GM12875 (cell line): Measurements from ENCODE around the gene METTL14.
A peak's percentile ranks its signal among the peaks of the same experiment; 100 is the strongest.
"Not testable (repeated sequence)": the region's sequence is repeated elsewhere in the genome, so short reads cannot be mapped to it uniquely, and the experiment has no call there.

Experiments
- H3K4me3 ChIP-seq: one replicate; pipeline ENCODE4 v1.5.1; 2011; ENCODE audit warnings: low read depth, low read length, control low read depth
- TF ChIP-seq, protein P1 (sequence below): IDR thresholded peaks from 2 replicates; pipeline ENCODE4 v1.5.1; 2011; ENCODE audit warnings: low read depth, mild to moderate bottlenecking, control low read depth, inconsistent platforms, low read length, moderate library complexity, borderline replicate concordance; ENCODE audit not compliant: insufficient read depth

The METTL14 gene

GRCh38 chr4:118684873-118685811, at the start of gene METTL14:
Gene METTL14 (plus strand): TSS chr4:118685392. CDS start chr4:118685535, 143 bp downstream.
- TF ChIP-seq, protein P1, sequence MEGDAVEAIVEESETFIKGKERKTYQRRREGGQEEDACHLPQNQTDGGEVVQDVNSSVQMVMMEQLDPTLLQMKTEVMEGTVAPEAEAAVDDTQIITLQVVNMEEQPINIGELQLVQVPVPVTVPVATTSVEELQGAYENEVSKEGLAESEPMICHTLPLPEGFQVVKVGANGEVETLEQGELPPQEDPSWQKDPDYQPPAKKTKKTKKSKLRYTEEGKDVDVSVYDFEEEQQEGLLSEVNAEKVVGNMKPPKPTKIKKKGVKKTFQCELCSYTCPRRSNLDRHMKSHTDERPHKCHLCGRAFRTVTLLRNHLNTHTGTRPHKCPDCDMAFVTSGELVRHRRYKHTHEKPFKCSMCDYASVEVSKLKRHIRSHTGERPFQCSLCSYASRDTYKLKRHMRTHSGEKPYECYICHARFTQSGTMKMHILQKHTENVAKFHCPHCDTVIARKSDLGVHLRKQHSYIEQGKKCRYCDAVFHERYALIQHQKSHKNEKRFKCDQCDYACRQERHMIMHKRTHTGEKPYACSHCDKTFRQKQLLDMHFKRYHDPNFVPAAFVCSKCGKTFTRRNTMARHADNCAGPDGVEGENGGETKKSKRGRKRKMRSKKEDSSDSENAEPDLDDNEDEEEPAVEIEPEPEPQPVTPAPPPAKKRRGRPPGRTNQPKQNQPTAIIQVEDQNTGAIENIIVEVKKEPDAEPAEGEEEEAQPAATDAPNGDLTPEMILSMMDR = 0 out of 2 replicates have a peak, but pooled peaks have one; percentile 3
- H3K4me3 ChIP-seq = peak within 1 kb of the TSS; percentile 72

- not testable (repeated sequence) for H3K4me3 ChIP-seq
Measured at GRCh38 chr4:118636126-118636525, 49.1 kb upstream of the METTL14 start.

- TF ChIP-seq, protein P1 = 0 out of 2 replicates have a peak, but pooled peaks have one; percentile 13
Measured at GRCh38 chr4:118664665-118665064, 20.5 kb upstream of the METTL14 start.

GRCh38 chr4:118669220-118669619, 16.0 kb upstream of the METTL14 start:
- not testable (repeated sequence) for H3K4me3 ChIP-seq

More at GRCh38 chr4:118664665-118665064, 20.5 kb upstream of the METTL14 start:
- H3K4me3 ChIP-seq = not testable (repeated sequence)

DNA sequence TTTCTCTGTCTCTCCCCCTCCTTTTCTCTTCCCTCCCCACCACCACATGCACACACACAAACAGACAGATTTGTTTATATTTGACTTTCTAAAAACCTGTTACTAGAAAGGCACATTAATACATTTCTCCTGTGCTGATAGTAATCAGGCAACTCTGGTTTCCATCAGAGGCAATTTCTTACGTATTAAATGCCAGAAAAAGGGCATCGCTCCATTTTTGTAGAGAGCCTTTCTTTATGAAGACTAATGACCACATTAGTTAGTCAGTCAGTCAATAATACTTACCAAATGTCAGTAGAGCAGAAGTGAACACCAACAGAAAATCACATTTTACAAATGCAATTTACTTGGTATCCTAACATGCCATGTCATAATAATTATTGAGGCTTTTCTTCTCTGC, 14.2 kb upstream of the METTL14 start:
- H3K4me3 ChIP-seq = not testable (repeated sequence)

DNA sequence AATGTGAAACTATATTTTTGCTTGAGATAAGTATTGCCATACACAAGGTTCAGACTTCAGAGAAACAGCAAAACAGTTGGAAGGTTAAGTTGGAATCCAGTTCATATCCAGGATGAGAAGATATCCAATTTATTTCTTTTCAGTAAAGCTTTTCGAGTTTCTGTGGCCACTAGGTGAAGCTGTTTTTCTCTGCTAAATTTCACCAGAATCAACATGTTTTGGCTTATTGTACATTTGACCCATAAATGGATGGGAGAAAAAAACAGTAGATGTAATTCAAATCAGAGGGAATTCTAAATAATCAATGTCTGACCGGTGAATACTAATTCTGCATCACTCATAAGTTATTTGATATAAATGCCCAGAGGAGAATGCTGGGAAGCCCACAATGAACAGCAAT, 9.1 kb upstream of the METTL14 start:
- TF ChIP-seq, protein P1 = no peak
- H3K4me3 ChIP-seq = no peak overlapping the region

GRCh38 chr4:118680808-118681207, 4.4 kb upstream of the METTL14 start:
- TF ChIP-seq, protein P1 = no peak
- H3K4me3 ChIP-seq = no peak overlapping the region

- TF ChIP-seq, protein P1 = 0 out of 2 replicates have a peak, but pooled peaks have one; percentile 36
- no peak overlapping the region for H3K4me3 ChIP-seq
Measured at GRCh38 chr4:118682928-118683327, 2.3 kb upstream of the METTL14 start.

DNA sequence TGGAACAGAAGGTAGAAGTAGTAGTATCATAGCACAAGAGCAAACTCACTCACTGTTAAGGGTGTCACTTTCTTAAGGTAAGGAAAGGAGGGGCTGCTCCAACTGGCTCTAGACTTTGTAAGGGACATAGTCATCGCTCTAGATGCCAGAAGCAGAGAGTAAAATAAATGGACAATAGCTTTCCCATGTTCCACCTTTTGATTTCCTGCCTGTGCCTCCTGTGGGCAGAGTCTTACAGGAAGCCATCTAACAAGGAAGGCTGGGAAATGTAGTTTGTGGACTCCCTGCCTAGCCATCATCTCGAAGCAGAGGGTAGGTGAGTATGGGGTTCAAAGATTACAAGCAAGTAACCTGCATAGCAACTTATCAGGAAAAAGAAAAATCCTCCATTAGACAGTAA, 1.7 kb upstream of the METTL14 start:
- TF ChIP-seq, protein P1 = no peak
- H3K4me3 ChIP-seq = no peak overlapping the region
